Measurements from ENCODE around the gene HINFP. TPM values are rescaled to one million over a fixed set of nuclear protein-coding genes. Genes with fewer than 3 reads are reported as not detected.

The HINFP gene
- total RNA-seq, 2 donors from 2014 or later: 13.4 to 34.7 TPM

DNA sequence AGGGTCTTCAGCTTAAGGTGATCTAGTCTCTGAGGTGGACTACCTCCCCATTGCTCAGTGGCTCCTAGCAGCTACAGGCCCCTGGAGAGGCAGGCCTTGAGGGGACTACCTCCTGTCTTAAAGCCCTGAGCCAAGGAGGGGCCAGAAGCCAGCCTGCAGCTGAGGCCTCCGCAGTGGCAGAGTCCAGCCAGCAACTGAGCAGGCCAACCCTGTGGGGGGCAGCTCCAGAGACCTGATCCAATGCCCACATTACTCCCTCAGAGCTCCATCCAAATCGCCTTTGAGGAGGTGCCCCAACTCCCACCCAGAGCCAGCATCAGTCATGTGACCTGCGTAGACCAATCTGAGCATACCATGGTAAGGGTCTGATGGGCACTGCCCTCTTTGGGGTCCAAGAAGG lies 11.5 kb upstream of the HINFP start:
- ATAC-seq (ENCODE audit: insufficient number of reproducible peaks, low FRiP score, low read depth): no peak
- Histone ChIP-seq H3K4me3 (no peak overlapping the region), H3K36me3 (peaks cover 28% of the 10 kb centered on the region), H3K27ac (no peak overlapping the region), H3K4me1 (ENCODE audit: control insufficient read depth in 1 of 2, low read depth in 2 of 2) (peaks cover 10 to 37% of the 10 kb centered on the region in 2 donors), H3K9me3 (no peaks in the 10 kb centered on the region), H3K27me3 (replicated peaks; ENCODE audit: insufficient read depth) (no peaks in the 10 kb centered on the region)
- TF ChIP-seq, protein P1, sequence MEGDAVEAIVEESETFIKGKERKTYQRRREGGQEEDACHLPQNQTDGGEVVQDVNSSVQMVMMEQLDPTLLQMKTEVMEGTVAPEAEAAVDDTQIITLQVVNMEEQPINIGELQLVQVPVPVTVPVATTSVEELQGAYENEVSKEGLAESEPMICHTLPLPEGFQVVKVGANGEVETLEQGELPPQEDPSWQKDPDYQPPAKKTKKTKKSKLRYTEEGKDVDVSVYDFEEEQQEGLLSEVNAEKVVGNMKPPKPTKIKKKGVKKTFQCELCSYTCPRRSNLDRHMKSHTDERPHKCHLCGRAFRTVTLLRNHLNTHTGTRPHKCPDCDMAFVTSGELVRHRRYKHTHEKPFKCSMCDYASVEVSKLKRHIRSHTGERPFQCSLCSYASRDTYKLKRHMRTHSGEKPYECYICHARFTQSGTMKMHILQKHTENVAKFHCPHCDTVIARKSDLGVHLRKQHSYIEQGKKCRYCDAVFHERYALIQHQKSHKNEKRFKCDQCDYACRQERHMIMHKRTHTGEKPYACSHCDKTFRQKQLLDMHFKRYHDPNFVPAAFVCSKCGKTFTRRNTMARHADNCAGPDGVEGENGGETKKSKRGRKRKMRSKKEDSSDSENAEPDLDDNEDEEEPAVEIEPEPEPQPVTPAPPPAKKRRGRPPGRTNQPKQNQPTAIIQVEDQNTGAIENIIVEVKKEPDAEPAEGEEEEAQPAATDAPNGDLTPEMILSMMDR (IDR thresholded peaks at IDR 0.05): no peak
- DNase-seq (ENCODE audit: low spot score): no peak

DNA sequence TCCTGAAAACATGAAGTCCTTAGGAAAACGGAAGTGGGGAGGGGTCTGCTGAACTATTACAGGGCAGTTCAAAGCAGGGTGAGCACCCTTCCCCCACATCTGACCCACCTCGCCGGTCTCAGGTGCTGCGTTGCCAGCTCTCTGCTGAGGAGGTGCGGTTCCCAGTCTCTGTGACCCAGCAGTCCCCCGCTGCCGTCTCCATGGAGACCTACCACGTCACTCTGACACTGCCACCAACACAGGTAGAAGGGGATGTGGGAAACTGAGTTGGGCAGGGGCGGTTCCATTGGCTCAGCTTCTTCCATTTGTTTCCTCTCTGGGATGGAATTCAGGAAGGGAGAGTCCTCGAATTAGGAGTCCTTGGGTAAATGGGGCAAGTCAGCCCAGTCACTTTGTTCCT lies 10.9 kb upstream of the HINFP start:
- DNase-seq (ENCODE audit: low spot score): no peak
- H3K27me3 ChIP-seq (replicated peaks; ENCODE audit: insufficient read depth): no peaks in the 10 kb centered on the region
- no peak for ATAC-seq (ENCODE audit: insufficient number of reproducible peaks, low FRiP score, low read depth)
- no peak overlapping the region for H3K27ac ChIP-seq
- peaks cover 10 to 37% of the 10 kb centered on the region in 2 donors for H3K4me1 ChIP-seq (ENCODE audit: control insufficient read depth in 1 of 2, low read depth in 2 of 2)
- no peak overlapping the region for H3K4me3 ChIP-seq
- peaks cover 28% of the 10 kb centered on the region for H3K36me3 ChIP-seq
- TF ChIP-seq, protein P1 (IDR thresholded peaks at IDR 0.05): no peak
- no peaks in the 10 kb centered on the region for H3K9me3 ChIP-seq

DNA sequence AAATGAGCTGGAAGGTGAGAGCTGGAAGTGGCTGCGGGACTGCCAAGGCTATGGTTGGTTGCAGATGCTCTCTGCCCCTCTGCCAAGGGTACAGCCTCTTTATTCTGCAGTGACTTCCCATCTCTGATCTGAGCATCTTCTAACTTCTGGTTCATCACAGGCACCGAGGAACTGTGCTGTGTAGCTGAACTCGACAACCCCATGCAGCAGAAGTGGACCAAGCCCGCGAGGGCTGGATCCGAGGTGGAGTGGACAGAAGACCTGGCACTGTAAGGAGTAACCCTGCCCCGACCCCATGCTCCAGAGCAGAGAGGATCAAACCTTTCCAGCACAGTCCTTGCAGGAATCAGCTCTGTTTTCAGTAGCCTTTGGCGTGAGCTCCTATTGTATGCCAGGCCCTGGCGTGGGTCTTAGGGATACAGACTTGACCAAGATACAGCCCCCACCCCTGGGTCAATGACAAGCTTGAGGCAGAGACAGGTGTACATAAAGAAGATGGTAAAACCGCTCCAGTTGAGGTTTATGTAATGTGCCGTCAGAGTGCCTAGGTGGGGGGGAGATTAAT lies 9.9 kb upstream of the HINFP start:
- DNase-seq (ENCODE audit: low spot score): no peak
- TF ChIP-seq, protein P1 (IDR thresholded peaks at IDR 0.05): no peak

DNA sequence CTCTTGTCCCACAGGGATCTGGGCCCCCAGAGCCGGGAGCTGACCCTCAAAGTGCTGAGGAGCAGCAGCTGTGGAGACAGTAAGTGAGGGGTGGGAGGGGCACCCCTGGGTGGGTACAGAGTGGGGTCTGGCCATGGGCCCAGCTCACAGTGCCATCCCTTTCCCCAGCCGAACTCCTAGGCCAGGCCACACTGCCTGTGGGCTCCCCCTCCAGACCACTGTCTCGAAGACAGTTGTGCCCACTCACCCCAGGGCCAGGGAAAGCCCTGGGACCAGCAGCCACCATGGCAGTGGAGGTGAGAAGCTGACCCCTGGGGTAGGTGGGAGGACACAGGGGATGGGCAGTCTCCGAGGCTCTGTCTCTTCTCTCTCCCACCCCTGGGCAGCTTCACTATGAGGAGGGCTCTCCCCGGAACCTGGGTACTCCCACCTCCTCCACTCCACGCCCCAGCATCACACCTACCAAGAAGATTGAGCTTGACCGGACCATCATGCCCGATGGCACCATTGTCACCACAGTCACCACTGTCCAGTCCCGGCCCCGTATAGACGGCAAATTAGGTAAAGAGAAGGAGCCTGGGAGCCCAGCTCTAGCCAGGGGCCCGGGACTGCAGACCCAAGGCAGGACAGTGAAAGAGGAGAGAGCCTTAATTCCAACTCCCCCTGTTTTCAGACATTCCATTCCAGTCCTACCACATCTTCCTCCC lies 8.9 kb upstream of the HINFP start:
- H3K4me1 ChIP-seq (ENCODE audit: control insufficient read depth in 1 of 2, low read depth in 2 of 2): peaks cover 7 to 27% of the 10 kb centered on the region in 2 donors
- peaks cover 33% of the 10 kb centered on the region for H3K36me3 ChIP-seq
- H3K27me3 ChIP-seq (replicated peaks; ENCODE audit: insufficient read depth): no peaks in the 10 kb centered on the region
- TF ChIP-seq, protein P1 (IDR thresholded peaks at IDR 0.05): no peak
- no peak overlapping the region for H3K4me3 ChIP-seq
- no peaks in the 10 kb centered on the region for H3K9me3 ChIP-seq
- DNase-seq (ENCODE audit: low spot score): no peak
- ATAC-seq (ENCODE audit: insufficient number of reproducible peaks, low FRiP score, low read depth): no peak
- H3K27ac ChIP-seq: no peak overlapping the region

More for the DNA sequence above, 9.9 kb upstream of the HINFP start:
- H3K4me3 ChIP-seq: no peak overlapping the region
- H3K36me3 ChIP-seq: peaks cover 28% of the 10 kb centered on the region
- H3K9me3 ChIP-seq: no peaks in the 10 kb centered on the region
- ATAC-seq (ENCODE audit: insufficient number of reproducible peaks, low FRiP score, low read depth): no peak
- H3K27me3 ChIP-seq (replicated peaks; ENCODE audit: insufficient read depth): no peaks in the 10 kb centered on the region
- H3K4me1 ChIP-seq (ENCODE audit: control insufficient read depth in 1 of 2, low read depth in 2 of 2): peaks cover 7 to 31% of the 10 kb centered on the region in 2 donors
- H3K27ac ChIP-seq: no peak overlapping the region

DNA sequence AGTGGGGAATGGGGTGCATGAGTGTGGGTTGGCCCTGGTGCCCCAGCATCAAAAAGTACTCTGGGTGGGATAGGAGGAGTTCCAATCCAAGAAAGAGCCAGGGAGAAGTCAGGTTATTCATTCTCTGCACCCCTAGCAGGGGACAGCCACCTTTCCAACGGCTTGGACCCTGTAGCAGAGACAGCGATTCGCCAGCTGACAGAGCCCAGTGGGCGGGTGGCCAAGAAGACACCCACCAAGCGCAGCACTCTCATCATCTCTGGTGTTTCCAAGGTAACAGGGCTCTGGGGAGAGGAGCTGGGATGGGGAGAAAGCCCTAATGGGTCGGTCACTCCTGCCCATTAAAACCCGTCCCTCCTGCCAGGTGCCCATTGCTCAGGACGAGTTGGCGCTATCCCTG lies 7.7 kb upstream of the HINFP start:
- TF ChIP-seq, protein P1 (IDR thresholded peaks at IDR 0.05): no peak
- no peak overlapping the region for H3K27ac ChIP-seq
- DNase-seq (ENCODE audit: low spot score) (no peak), ATAC-seq (ENCODE audit: insufficient number of reproducible peaks, low FRiP score, low read depth) (no peak)
- H3K27me3 ChIP-seq (replicated peaks; ENCODE audit: insufficient read depth): no peaks in the 10 kb centered on the region
- H3K4me1 ChIP-seq (ENCODE audit: control insufficient read depth in 1 of 2, low read depth in 2 of 2): peaks cover 7 to 17% of the 10 kb centered on the region in 2 donors
- peaks cover 33% of the 10 kb centered on the region for H3K36me3 ChIP-seq
- no peak overlapping the region for H3K4me3 ChIP-seq
- no peaks in the 10 kb centered on the region for H3K9me3 ChIP-seq

All from thoracic aorta (tissue), 2 donors.